NOMO-1 treated with dmso at 0.1 percent for 144 hours (cell line): Measurements from ENCODE around the gene UPK1B.
"Not testable (repeated sequence)": the region's sequence is repeated elsewhere in the genome, so short reads cannot be mapped to it uniquely, and the experiment has no call there.

Experiments used
- DNase-seq: peaks from one replicate; lab custom pipeline; 2025; ENCODE audit not compliant: unreplicated experiment; lab: John Stamatoyannopoulos, UW

The UPK1B gene

GRCh38 chr3:119173325-119173724 is at the start of gene UPK1B:
Gene UPK1B, plus strand, starts transcription at chr3:119173598. Its CDS starts 13,144 bp downstream, at chr3:119186742.
- no peak for DNase-seq

GRCh38 chr3:119125342-119125741 is 48.1 kb upstream of the UPK1B start:
- no peak for DNase-seq

GRCh38 chr3:119125742-119126504 is 47.5 kb upstream of the UPK1B start:
- DNase-seq, result no peak

- DNase-seq, result not testable (repeated sequence)
Observed at GRCh38 chr3:119130291-119130690, 43.1 kb upstream of the UPK1B start.

GRCh38 chr3:119132291-119132690 is 41.1 kb upstream of the UPK1B start:
- not testable (repeated sequence) for DNase-seq

GRCh38 chr3:119139360-119139759 is 34.0 kb upstream of the UPK1B start:
- DNase-seq, result not testable (repeated sequence)

GRCh38 chr3:119140466-119140865 is 32.9 kb upstream of the UPK1B start:
- no peak for DNase-seq

- no peak for DNase-seq
Observed at GRCh38 chr3:119145128-119145499, 28.3 kb upstream of the UPK1B start.

GRCh38 chr3:119145500-119146167 is 27.8 kb upstream of the UPK1B start, which contains the start of gene TEX55:
Gene TEX55, plus strand, starts transcription at chr3:119146165. Its CDS starts 25 bp downstream, at chr3:119146190.
- no peak for DNase-seq

GRCh38 chr3:119146578-119147375 is 26.6 kb upstream of the UPK1B start:
- DNase-seq, result no peak

GRCh38 chr3:119147494-119147893 is 25.9 kb upstream of the UPK1B start:
- no peak for DNase-seq

- no peak for DNase-seq
Observed at GRCh38 chr3:119148493-119149180, 24.8 kb upstream of the UPK1B start.

- no peak for DNase-seq
Observed at GRCh38 chr3:119149484-119149883, 23.9 kb upstream of the UPK1B start.

- DNase-seq, result no peak
Observed at GRCh38 chr3:119156868-119157267, 16.5 kb upstream of the UPK1B start.

- DNase-seq, result no peak
Observed at GRCh38 chr3:119157971-119158370, 15.4 kb upstream of the UPK1B start.

GRCh38 chr3:119160361-119160760 is 13.0 kb upstream of the UPK1B start:
- DNase-seq, result no peak

GRCh38 chr3:119160815-119161214 is 12.6 kb upstream of the UPK1B start:
- no peak for DNase-seq

GRCh38 chr3:119161240-119161639 is 12.2 kb upstream of the UPK1B start:
- no peak for DNase-seq

- DNase-seq, result not testable (repeated sequence)
Observed at GRCh38 chr3:119164745-119165144, 8.7 kb upstream of the UPK1B start.

GRCh38 chr3:119170821-119171220 is 2.6 kb upstream of the UPK1B start:
- DNase-seq, result no peak
